GM18907 (cell line): ENCODE results near the gene SECTM1.

ENCODE experiments used
- ATAC-seq: cut with Tn5 transposase; IDR thresholded peaks from one replicate; pipeline ENCODE4 v1.9.1; 2021; ENCODE audit warnings: mild to moderate bottlenecking, moderate library complexity; ENCODE audit not compliant: unreplicated experiment

The SECTM1 gene

DNA sequence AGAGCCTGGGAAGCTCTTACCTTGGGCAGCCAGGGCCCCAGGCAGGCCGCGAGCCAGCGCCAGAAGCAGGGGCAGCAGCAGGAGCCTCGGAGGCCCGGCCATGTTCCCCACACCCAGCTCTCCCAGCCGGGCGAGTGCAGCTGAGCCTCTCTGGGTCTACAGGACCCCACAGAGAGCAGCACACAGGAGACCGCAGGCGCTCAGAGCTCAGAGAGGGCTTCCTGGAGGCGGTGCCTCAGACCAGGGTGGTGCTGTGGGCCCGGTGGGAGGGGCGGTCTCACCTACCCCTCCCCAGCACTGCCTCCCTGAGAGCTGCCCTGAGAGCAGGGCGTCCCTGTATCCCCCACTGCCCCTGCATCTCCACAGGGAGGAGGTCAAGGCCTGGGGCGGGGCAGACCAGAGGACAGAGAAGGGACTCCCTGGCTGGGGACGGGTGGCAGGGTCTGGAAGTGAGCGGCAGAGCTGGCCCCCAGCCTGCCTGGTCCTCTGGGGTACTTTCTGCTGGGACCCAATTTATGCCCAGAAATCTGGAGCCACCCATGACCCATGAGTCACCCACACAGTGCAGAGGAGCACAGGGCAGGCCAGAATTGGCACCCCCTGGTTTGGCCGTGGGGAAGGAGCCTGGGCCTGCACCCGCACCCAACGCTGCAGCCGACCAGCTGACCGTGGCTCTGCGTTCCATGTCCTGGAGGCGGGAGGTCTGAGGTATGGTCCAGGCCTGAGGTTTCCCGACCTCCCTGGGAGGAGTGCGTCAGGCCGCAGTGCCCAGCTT is 16.0 kb downstream of the SECTM1 start, which contains the start of gene CD7:
Gene CD7 (minus strand): TSS at position 215 of the 775 bp plus-strand sequence. CDS start 113 bp downstream, at position 102.
- ATAC-seq = no peak

GRCh38 chr17:82316651-82317393 is 16.7 kb downstream of the SECTM1 start:
- no peak for ATAC-seq

DNA sequence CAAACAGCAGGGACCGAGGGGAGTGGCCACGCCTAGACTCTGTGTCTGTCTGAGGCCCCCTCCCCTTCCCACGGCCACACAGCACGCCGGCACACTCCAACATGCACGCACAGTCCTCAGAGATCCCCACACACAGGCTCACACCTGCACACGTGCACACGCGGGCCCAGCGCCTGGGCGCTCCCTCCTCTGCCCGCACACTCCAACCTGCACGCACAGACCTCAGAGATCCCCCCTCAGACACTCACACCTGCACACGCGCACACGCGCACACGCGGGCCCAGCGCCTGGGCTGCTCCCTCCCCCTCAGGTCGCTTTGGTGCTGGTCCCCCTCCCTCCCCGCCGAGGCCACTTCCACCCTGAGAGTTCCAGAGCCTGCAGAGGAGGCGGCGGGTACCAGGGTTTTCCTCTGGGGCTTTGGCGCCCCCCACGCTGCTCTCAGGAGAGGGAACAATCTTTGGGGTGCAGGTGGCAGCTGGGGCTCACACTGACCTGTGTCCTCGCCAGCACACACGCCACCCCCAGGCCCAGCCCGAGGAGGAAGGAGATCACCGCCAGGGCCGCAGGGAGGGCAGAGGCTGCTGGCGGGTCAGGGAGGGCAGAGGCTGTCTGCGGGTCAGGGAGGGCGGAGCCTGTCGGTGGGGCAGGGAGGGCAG is 17.7 kb downstream of the SECTM1 start:
- ATAC-seq = no peak

DNA sequence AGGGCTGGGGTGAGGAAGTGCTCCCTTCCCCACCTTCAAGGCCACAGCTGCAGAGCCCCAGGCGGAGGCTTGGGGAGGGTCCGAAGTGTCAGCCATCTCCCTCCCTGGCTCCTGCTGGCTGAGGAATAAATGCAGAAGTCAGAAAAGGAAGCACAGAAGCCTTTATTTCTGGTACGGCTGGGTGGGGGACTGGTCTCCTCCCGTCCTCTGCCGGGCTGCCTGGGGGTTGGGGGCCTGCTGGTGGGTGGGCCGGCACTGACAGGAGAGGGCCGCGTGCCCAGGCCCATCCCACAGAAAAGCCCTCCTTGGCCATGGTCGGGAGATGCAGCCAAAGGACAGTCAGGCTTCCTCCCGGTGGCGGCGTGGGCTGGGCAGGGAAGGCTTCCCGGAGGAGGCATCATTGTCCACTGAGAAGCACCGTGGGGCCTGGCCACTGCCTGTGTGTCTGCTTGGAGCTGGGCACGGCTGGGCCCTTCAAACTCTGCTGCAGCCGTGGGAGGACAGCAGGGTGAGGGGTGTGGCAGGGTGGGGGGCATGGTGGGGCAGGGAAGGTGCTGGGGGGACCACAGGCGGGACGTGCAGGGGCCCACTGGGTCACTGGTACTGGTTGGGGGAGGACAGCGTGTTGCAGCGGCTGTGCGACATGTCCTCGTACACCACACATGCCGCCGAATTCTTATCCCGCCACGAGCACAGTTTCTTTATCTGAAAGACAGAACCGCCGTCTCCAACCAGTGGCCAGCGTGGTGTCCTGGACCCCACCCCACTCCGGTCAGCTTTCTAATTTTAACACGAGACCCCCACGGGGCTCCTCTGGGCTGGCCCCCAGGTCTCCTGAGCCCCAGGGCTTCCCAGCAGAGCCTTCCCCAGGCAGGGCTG is 18.6 kb downstream of the SECTM1 start:
- ATAC-seq = no peak

DNA sequence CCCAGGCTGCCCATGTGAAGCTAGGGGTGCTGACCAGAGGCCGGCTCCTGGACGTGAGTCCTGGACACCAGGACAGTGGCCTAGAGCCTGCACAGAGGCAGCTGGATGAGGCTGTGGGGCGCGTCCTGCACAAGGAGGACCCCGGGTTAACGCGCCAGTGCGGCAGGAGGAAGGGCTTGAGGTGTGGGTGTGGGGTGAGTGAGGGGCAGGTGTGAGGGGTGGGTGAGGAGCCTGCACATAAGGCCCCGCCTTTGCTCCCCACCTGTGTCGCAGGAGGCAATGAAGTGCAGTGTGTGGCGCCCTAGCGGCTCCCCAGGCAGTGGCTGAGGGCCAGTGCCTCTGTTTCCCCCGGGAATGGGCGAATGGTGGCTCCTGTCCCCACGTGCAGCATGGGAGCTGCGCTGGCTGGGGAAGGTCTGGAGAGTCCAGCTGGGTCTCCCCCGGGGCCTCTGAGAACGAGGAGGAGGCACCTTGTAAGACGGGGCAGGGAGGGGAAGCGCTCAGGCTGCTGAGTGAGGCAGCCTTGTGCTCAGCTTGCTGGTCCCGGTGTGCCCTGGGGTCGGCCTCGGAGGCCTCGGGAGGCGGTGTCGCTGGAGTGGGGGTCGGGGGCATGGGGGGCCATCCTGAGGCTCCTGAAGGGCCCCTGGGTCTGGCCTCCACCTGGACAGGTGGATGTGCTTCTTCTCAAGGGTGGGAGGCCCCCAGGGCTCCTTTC is 19.4 kb downstream of the SECTM1 start:
- ATAC-seq = no peak

- ATAC-seq = no peak
These were observed 20.2 kb downstream of the SECTM1 start for GRCh38 chr17:82313195-82314011.

DNA sequence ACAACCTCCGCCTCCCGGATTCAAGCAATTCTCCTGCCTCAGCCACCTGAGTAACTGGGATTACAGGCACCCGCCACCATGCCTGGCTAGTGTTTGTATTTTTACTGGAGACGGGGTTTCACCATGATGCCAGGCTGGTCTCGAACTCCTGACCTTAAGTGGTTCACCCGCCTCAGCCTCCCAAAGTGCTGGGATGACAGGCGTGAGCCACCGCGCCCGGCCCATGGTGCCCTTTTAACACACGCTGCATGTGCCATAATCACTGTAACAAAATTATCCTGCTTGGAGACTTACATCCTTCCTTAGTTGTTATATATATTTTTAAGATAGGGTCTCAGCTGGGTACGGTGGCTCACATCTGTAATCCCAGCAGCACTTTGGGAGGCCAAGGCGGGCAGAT is 21.6 kb downstream of the SECTM1 start:
- no peak for ATAC-seq

GRCh38 chr17:82310877-82311276 is 22.7 kb downstream of the SECTM1 start:
- ATAC-seq = no peak

- ATAC-seq = no peak
These were observed 23.7 kb downstream of the SECTM1 start for GRCh38 chr17:82309656-82310570.

GRCh38 chr17:82305727-82306300 is 27.8 kb downstream of the SECTM1 start:
- no peak for ATAC-seq

DNA sequence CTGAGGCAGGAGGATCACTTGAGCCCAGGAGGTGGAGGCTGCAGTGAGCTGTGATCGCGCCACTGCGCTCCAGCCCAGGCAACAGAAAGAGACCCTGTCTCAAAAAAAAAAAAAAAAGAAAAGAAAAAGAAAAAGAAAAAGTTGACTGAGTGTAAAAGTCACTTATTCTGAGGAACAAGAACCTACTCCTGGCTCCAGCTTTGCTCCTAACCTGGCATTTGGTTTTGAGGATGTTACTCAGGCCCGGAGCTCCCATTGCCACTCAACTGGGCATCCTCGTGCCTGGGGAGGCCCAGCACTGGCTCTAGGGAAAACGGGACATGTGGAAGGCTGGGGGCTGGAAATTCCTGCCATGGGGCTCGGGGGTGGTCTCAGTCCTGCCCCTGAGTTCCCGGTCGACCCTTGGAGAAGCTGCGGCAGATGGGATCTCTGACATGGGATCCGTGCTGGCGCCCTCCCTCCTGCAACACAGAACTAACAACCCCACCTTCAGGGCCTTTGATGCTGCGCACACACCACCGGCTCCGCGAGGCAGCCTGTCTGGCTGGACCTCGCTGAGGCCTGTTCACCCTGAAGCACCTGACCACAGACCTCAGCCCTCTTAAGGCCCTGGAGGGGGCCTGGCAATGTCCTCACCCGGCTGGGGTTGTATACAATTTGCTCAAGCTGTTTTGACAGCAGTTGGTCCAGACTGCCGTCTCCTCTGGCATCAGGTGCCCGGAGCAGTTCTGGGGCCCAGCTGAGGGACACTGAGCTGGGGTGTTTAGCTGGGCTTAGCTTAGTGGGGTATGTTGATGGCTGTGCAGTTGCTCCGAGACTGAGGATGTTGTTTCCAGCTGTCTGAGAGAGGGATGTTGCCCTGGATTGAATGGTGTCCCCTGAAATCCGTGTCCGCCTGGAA is 28.5 kb downstream of the SECTM1 start:
- ATAC-seq = no peak

GRCh38 chr17:82303944-82304808 is 29.4 kb downstream of the SECTM1 start:
- no peak for ATAC-seq

GRCh38 chr17:82302991-82303943 is 30.3 kb downstream of the SECTM1 start:
- ATAC-seq = no peak

- ATAC-seq = no peak
These were observed 31.0 kb downstream of the SECTM1 start for GRCh38 chr17:82302568-82302963.
